ENCODE data around the gene AP1M1.
"Not testable (repeated sequence)": the region's sequence is repeated elsewhere in the genome, so short reads cannot be mapped to it uniquely, and the experiment has no call there.

Gene AP1M1

GRCh38 chr19:16197622-16198369, at the start of gene AP1M1:
TSS of gene AP1M1 (plus strand) at chr19:16197911. CDS start at chr19:16198027, 116 bp downstream.
- peak; percentile 99 for DNase-seq (ENCODE audit: low read depth, low spot score)

- no peak for DNase-seq (ENCODE audit: low read depth, low spot score)
These were observed 49.1 kb upstream of the AP1M1 start for GRCh38 chr19:16148443-16149229.

GRCh38 chr19:16153582-16154336, 44.0 kb upstream of the AP1M1 start:
- DNase-seq (ENCODE audit: low read depth, low spot score): no peak

GRCh38 chr19:16154557-16154956, 43.2 kb upstream of the AP1M1 start:
- no peak for DNase-seq (ENCODE audit: low read depth, low spot score)

- no peak for DNase-seq (ENCODE audit: low read depth, low spot score)
These were observed 42.6 kb upstream of the AP1M1 start for GRCh38 chr19:16155128-16155527.

GRCh38 chr19:16156904-16157303, 40.8 kb upstream of the AP1M1 start:
- no peak for DNase-seq (ENCODE audit: low read depth, low spot score)

GRCh38 chr19:16157601-16158000, 40.1 kb upstream of the AP1M1 start:
- DNase-seq (ENCODE audit: low read depth, low spot score): no peak

- no peak for DNase-seq (ENCODE audit: low read depth, low spot score)
These were observed 38.1 kb upstream of the AP1M1 start for GRCh38 chr19:16159655-16160054.

GRCh38 chr19:16160445-16160942, 37.2 kb upstream of the AP1M1 start:
- no peak for DNase-seq (ENCODE audit: low read depth, low spot score)

- peak; percentile 74 for DNase-seq (ENCODE audit: low read depth, low spot score)
These were observed 36.7 kb upstream of the AP1M1 start for GRCh38 chr19:16160943-16161560.

GRCh38 chr19:16161840-16162239, 35.9 kb upstream of the AP1M1 start:
- DNase-seq (ENCODE audit: low read depth, low spot score): peak; percentile 28

GRCh38 chr19:16164222-16164890, 33.4 kb upstream of the AP1M1 start:
- no peak for DNase-seq (ENCODE audit: low read depth, low spot score)

- no peak for DNase-seq (ENCODE audit: low read depth, low spot score)
These were observed 31.3 kb upstream of the AP1M1 start for GRCh38 chr19:16166417-16166816.

GRCh38 chr19:16167055-16167454, 30.7 kb upstream of the AP1M1 start:
- DNase-seq (ENCODE audit: low read depth, low spot score): no peak

GRCh38 chr19:16168465-16169081, 29.1 kb upstream of the AP1M1 start:
- no peak for DNase-seq (ENCODE audit: low read depth, low spot score)

GRCh38 chr19:16170134-16170533, 27.6 kb upstream of the AP1M1 start:
- DNase-seq (ENCODE audit: low read depth, low spot score): no peak

- no peak for DNase-seq (ENCODE audit: low read depth, low spot score)
These were observed 21.8 kb upstream of the AP1M1 start for GRCh38 chr19:16175954-16176353.

- DNase-seq (ENCODE audit: low read depth, low spot score): not testable (repeated sequence)
These were observed 18.8 kb upstream of the AP1M1 start for GRCh38 chr19:16178866-16179265.

GRCh38 chr19:16180611-16181010, 17.1 kb upstream of the AP1M1 start:
- DNase-seq (ENCODE audit: low read depth, low spot score): peak; percentile 82

- no peak for DNase-seq (ENCODE audit: low read depth, low spot score)
These were observed 13.0 kb upstream of the AP1M1 start for GRCh38 chr19:16184665-16185122.
